Lower lobe of right lung (tissue), 2 donors: ENCODE results near the gene INHA. TPM values are rescaled to one million over a fixed set of nuclear protein-coding genes. Genes with fewer than 3 reads are reported as not detected.

Experiments
- ATAC-seq, 2 donors: fragments of 200-7000 bp; cut with Tn5 transposase; one replicate each; pipeline ENCODE4 v1.9.1; 2020 to 2022; ENCODE audit warnings: mild to moderate bottlenecking in 2 of 2, moderate library complexity in 2 of 2
- DNase-seq: peaks from one replicate; pipeline ENCODE4 v3.0.0-alpha.2; 2020
- H3K27ac ChIP-seq: fragments of 200-600 bp; one replicate; pipeline ENCODE4 v1.8.0; 2022
- H3K27me3 ChIP-seq: fragments of 200-600 bp; one replicate; pipeline ENCODE4 v1.8.0; 2022; ENCODE audit warnings: low read depth
- H3K36me3 ChIP-seq: fragments of 200-600 bp; one replicate; pipeline ENCODE4 v1.8.0; 2022; ENCODE audit warnings: mild to moderate bottlenecking
- H3K4me1 ChIP-seq: fragments of 200-600 bp; one replicate; pipeline ENCODE4 v1.8.0; 2022
- H3K4me3 ChIP-seq: fragments of 200-600 bp; one replicate; pipeline ENCODE4 v1.8.0; 2022; ENCODE audit warnings: mild to moderate bottlenecking
- H3K9me3 ChIP-seq: fragments of 200-600 bp; one replicate; pipeline ENCODE4 v1.8.0; 2022
- intact Hi-C: fragments of 100-400 bp; cut with DNase I; formaldehyde crosslinking; loops from one replicate; pipeline ENCODE4 v1.11.0; 2022
- total RNA-seq: library from RNA; stranded (reverse); fragmentation: NEBNext Ultra II Directional; extraction: Animal tissue kit (Norgen Biotek cat#: 25700); gene quantifications from one replicate; pipeline ENCODE4 v1.2.1, GENCODE V29; 2021
- TF ChIP-seq, protein P1 (sequence below): fragments of 200-600 bp; IDR thresholded peaks from one replicate; pipeline ENCODE4 v1.8.0; 2022; ENCODE audit warnings: antibody characterized with exemption, mild to moderate bottlenecking
- donor health status: DM: no; HTN: yes; CAD: no; lungs with severe emphysema.

Gene INHA
- total RNA-seq, 1 donor from 2014 or later: not detected

DNA sequence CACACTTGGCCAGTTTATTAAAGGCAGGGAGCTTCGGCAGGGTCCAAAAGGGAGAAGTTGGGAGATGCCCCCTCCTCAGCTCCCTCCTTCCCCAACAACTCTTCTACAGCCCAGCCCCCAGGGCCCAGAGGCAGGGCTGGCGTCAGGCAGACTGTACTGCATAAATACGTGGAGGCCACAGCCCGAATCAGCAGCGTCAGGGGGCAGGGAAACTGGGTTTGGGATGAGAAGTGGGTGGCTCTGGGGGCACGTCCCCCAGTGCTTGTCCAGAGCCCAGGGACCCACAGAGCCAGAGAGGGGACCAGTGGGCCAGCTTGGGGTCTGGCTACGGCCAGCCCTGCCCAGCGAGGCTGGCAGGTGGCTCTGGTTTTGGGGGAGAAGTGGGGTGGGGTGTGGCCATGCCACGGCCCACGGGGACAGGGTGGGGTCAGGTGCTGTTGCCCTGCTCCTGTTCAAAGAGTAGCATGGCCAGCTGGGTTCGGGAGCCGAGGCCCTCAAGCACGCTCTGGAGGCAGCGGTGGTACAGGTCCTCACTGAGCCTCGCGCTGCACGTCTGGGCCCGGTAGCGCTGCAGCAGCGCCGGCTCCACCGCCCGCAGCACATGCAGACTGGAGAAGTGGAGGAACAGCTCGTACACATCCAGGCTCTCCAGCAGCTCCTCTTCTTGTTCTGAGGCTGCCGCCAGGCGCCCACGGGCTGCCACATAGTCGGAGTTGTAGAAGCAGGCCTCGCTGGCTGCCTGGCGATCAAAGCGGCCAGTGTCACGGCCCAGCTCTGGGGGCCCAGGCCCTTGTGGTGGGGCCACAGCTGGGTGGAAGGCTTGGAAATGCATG lies 32.9 kb upstream of the INHA start:
- Histone ChIP-seq H3K9me3 (no peaks in the 10 kb centered on the region), H3K27me3 (peaks cover 8% of the 10 kb centered on the region), H3K4me3 (no peak overlapping the region), H3K27ac (no peak overlapping the region), H3K36me3 (peaks cover 32% of the 10 kb centered on the region), H3K4me1 (peaks cover 24% of the 10 kb centered on the region)
- TF ChIP-seq, protein P1, sequence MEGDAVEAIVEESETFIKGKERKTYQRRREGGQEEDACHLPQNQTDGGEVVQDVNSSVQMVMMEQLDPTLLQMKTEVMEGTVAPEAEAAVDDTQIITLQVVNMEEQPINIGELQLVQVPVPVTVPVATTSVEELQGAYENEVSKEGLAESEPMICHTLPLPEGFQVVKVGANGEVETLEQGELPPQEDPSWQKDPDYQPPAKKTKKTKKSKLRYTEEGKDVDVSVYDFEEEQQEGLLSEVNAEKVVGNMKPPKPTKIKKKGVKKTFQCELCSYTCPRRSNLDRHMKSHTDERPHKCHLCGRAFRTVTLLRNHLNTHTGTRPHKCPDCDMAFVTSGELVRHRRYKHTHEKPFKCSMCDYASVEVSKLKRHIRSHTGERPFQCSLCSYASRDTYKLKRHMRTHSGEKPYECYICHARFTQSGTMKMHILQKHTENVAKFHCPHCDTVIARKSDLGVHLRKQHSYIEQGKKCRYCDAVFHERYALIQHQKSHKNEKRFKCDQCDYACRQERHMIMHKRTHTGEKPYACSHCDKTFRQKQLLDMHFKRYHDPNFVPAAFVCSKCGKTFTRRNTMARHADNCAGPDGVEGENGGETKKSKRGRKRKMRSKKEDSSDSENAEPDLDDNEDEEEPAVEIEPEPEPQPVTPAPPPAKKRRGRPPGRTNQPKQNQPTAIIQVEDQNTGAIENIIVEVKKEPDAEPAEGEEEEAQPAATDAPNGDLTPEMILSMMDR: no peak
- no peak for ATAC-seq
- intact Hi-C loops: loop anchor here (10.0 kb wide), 1 partner anchor 134 kb away; no protein-coding TSS in a partner anchor
- DNase-seq: no peak

DNA sequence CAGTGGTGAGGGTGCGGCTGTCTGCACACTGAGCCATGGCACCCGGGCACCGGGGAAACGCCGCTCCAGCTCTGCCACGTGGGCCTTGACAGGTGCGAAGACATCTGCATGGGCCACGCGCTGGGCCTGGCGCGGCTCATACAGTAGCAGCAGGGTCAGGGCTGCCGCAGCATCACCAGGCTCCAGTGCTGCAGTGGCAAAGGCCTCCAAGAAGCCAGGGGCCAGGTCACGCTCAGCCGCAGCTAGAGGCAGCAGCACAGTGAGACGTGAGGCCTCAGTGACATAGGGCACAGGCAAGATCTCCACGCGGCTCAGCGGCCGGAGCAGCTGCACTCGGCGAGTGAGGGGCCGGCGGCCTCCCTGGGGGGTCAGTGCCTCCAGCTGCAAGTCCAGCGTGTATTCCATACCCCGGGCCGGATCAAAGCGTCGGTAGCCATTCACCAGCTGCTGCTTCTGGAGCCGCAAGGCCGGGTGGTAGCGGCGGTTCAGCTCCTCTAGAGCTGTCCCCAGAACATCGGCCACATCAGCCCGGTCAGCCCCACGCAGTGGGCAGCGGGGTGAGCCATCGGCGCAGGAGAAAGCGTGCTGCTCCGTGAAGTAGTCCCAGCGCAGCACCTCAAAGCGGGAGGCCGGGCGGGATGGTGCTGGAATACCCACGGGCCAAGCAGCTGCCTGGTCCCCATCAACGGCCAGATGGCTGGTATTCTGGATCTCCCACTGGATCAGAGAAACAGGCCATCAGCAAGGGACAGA lies 32.0 kb upstream of the INHA start:
- intact Hi-C loops: loop anchor here (10.0 kb wide), 1 partner anchor 135 kb away; no protein-coding TSS in a partner anchor

DNA sequence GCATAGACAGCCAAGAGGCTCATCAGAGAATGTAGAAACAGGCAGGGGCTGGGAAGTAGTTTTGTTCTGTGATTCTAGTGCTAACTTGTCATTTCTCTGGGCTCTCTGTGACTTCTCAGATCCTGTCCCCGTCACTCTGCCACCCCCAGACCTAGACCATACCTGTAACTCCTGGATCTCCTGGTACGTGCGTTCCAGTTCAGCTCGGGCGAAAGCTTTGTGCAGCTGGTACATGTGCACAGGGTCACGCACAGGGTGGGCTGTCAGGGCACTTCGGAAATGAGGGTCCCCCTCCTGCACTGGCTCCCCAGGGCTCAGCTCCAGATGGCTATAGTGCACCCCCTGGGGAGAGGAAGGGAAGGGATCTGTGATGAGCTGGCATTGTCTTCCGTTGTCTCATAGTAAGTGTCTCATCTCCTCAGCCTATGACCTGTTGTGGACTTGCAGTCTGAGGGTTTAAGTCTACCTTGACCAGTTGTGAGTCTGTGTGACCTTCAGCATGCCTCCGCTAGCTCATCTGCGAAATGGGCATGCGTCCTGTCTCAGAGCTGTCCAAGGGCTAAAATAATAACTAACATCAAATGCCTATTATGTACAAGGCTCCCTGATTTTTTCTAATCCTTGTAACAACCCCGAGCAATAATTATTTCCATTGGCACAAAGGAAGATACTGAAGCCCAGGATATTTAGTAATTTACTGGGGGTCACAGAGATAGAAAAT lies 31.2 kb upstream of the INHA start:
- H3K4me1 ChIP-seq: peaks cover 30% of the 10 kb centered on the region

More for the DNA sequence above, 32.0 kb upstream of the INHA start:
- H3K4me3 ChIP-seq: no peak overlapping the region
- H3K9me3 ChIP-seq: no peaks in the 10 kb centered on the region
- DNase-seq: no peak
- H3K27me3 ChIP-seq: peaks cover 8% of the 10 kb centered on the region
- peaks cover 32% of the 10 kb centered on the region for H3K36me3 ChIP-seq
- H3K27ac ChIP-seq: no peak overlapping the region
- ATAC-seq: no peak
- TF ChIP-seq, protein P1: no peak
- peaks cover 30% of the 10 kb centered on the region for H3K4me1 ChIP-seq

DNA sequence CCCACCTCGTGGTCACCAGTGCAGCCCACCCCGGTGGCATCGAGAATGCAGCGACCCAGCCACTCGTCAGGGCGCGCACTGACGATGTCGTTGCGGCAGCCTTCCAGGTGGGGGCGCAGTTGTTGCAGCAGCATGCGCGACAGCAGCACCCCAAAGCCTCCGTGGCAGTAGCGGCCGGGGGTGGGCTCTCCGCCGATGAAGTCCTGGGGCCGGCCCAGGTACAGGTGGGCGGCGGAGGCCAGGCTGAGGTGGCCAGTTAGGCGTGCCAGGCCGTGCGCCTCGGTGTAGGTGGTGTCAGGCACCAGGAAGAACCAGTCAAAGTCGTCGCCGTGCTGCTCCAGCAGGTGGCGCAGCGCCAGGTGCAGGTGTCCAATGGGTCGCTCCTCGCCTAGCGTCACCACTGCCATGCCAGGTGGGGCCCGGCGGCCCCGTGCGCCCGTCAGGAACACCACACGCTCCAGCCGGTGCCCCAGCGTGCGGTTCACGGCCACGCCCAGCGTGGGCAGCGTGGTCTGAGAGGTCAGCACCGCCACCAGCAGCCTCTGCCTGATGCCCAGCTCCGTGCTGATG lies 30.4 kb upstream of the INHA start:
- Histone ChIP-seq H3K9me3 (no peaks in the 10 kb centered on the region), H3K4me1 (peaks cover 30% of the 10 kb centered on the region), H3K4me3 (peak overlapping the region; percentile 86), H3K27me3 (peaks cover 8% of the 10 kb centered on the region), H3K27ac (no peak overlapping the region), H3K36me3 (peaks cover 32% of the 10 kb centered on the region)
- TF ChIP-seq, protein P1: peak; percentile 90
- intact Hi-C loops: no loop called here
- ATAC-seq: peak; percentile 61 to 66
- peak; percentile 91 for DNase-seq

More for the DNA sequence above, 31.2 kb upstream of the INHA start:
- TF ChIP-seq, protein P1: no peak
- intact Hi-C loops: no loop called here
- ATAC-seq: no peak
- peaks cover 8% of the 10 kb centered on the region for H3K27me3 ChIP-seq
- peaks cover 32% of the 10 kb centered on the region for H3K36me3 ChIP-seq
- H3K9me3 ChIP-seq: no peaks in the 10 kb centered on the region
- H3K27ac ChIP-seq: no peak overlapping the region
- no peak overlapping the region for H3K4me3 ChIP-seq
- DNase-seq: no peak
